ENCODE data around the gene ISG20L2.
"Not testable (repeated sequence)": the region's sequence is repeated elsewhere in the genome, so short reads cannot be mapped to it uniquely, and the experiment has no call there.

ISG20L2 gene

DNA sequence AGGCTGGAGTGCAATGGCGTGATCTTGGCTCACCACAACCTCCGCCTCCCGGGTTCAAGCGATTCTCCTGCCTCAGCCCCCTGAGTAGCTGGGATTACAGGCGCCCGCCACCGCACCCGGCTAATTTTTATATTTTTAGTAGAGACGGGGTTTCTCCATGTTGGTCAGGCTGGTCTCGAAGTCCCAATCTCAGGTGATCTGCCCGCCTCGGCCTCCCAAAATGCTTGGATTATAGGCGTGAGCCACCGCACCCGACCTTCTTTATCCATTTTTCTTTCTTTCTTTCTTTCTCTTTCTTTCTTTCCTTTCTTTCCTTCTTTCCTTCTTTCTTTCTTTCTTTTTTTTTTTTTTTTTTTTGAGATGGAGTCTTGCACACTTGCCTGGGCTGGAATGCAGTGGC lies 36.6 kb upstream of the ISG20L2 start:
- not testable (repeated sequence) for H3K4me3 Mint-ChIP-seq; H3K9me3 Mint-ChIP-seq; H3K27me3 Mint-ChIP-seq; H3K27ac Mint-ChIP-seq; DNase-seq; ATAC-seq (replicated peaks)
- Mint-ChIP-seq H3K4me1 (peaks cover 16 to 29% of the 10 kb centered on the region in 2 donors), H3K36me3 (peaks cover 4 to 22% of the 10 kb centered on the region in 2 donors)

DNA sequence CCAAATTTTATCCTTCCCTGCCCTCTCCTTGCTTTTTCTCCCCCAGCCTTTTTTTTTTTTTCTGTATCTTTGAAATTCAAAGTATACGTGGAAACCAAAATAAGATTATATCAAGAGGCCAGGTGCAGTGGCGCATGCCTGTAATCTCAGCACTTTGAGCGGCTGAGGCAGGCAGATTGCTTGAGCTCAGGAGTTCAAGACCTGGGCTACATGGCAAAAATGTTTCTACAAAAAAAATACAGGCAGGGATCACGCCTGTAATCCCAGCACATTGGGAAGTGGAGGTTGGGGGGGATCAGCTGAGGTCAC lies 32.2 kb upstream of the ISG20L2 start:
- H3K4me1 Mint-ChIP-seq = peaks cover 1 to 8% of the 10 kb centered on the region in 2 donors
- no peak overlapping the region for H3K4me3 Mint-ChIP-seq
- no peak for ATAC-seq (replicated peaks)
- no peaks in the 10 kb centered on the region for H3K27me3 Mint-ChIP-seq
- H3K9me3 Mint-ChIP-seq = no peaks in the 10 kb centered on the region
- H3K27ac Mint-ChIP-seq = no peak overlapping the region
- no peak for DNase-seq
- H3K36me3 Mint-ChIP-seq = peaks cover 0 to 4% of the 10 kb centered on the region in 2 donors

- Mint-ChIP-seq H3K4me1 (peaks cover 4 to 11% of the 10 kb centered on the region in 2 donors), H3K9me3 (no peaks in the 10 kb centered on the region), H3K36me3 (peaks cover 0 to 4% of the 10 kb centered on the region in 2 donors), H3K27ac (no peak overlapping the region), H3K27me3 (no peaks in the 10 kb centered on the region), H3K4me3 (no peak overlapping the region)
- ATAC-seq (replicated peaks) (no peak), DNase-seq (no peak)
Observed at GRCh38 chr1:156760092-156760795, 31.7 kb upstream of the ISG20L2 start.

- not testable (repeated sequence) for H3K27ac Mint-ChIP-seq; H3K9me3 Mint-ChIP-seq; DNase-seq; H3K27me3 Mint-ChIP-seq; H3K36me3 Mint-ChIP-seq; ATAC-seq (replicated peaks); H3K4me3 Mint-ChIP-seq
- peaks cover 13 to 26% of the 10 kb centered on the region in 2 donors for H3K4me1 Mint-ChIP-seq
Observed at GRCh38 chr1:156757572-156758253, 29.1 kb upstream of the ISG20L2 start.

DNA sequence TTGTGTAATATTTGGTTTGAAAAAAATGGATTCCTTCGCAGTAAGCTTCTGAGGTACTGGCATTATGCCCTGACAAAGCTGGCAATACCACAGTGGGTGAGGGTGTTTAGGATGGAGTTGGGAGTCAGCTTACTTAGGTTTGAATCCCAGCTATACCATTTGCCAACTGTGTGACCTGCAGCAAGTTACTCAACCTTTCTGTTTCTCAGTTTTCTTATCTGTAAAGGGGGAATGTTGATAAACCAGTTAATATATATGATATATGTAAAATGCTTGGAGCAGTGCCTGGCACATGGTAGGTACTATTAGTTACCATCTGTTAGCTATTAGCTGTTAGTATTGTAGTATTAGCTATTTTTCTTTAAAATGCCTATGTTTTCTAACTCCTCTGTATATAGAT lies 27.8 kb upstream of the ISG20L2 start:
- H3K4me3 Mint-ChIP-seq = no peak overlapping the region
- H3K4me1 Mint-ChIP-seq = peaks cover 14 to 29% of the 10 kb centered on the region in 2 donors
- no peaks in the 10 kb centered on the region for H3K9me3 Mint-ChIP-seq
- peaks cover 3 to 4% of the 10 kb centered on the region in 2 donors for H3K36me3 Mint-ChIP-seq
- no peaks in the 10 kb centered on the region for H3K27me3 Mint-ChIP-seq
- no peak overlapping the region for H3K27ac Mint-ChIP-seq
- no peak for ATAC-seq (replicated peaks)
- DNase-seq = no peak

- ATAC-seq (replicated peaks) (peak in 1 of 2 donors; percentile 26), DNase-seq (no peak)
- no peaks in the 10 kb centered on the region for H3K9me3 Mint-ChIP-seq
- H3K27me3 Mint-ChIP-seq = no peaks in the 10 kb centered on the region
- H3K4me1 Mint-ChIP-seq = peaks cover 14 to 29% of the 10 kb centered on the region in 2 donors
- peak overlapping the region; percentile 51 for H3K27ac Mint-ChIP-seq
- peak overlapping the region in 1 of 2 donors; percentile 1 for H3K4me3 Mint-ChIP-seq
- peaks cover 3 to 8% of the 10 kb centered on the region in 2 donors for H3K36me3 Mint-ChIP-seq
Observed at GRCh38 chr1:156755527-156755950, 27.0 kb upstream of the ISG20L2 start.

GRCh38 chr1:156754219-156754618 lies 25.7 kb upstream of the ISG20L2 start:
- Mint-ChIP-seq H3K9me3 (no peaks in the 10 kb centered on the region), H3K36me3 (peaks cover 8 to 20% of the 10 kb centered on the region in 2 donors), H3K4me1 (peaks cover 25 to 39% of the 10 kb centered on the region in 2 donors), H3K4me3 (no peak overlapping the region), H3K27ac (no peak overlapping the region), H3K27me3 (no peaks in the 10 kb centered on the region)
- ATAC-seq (replicated peaks) (no peak), DNase-seq (no peak)

DNA sequence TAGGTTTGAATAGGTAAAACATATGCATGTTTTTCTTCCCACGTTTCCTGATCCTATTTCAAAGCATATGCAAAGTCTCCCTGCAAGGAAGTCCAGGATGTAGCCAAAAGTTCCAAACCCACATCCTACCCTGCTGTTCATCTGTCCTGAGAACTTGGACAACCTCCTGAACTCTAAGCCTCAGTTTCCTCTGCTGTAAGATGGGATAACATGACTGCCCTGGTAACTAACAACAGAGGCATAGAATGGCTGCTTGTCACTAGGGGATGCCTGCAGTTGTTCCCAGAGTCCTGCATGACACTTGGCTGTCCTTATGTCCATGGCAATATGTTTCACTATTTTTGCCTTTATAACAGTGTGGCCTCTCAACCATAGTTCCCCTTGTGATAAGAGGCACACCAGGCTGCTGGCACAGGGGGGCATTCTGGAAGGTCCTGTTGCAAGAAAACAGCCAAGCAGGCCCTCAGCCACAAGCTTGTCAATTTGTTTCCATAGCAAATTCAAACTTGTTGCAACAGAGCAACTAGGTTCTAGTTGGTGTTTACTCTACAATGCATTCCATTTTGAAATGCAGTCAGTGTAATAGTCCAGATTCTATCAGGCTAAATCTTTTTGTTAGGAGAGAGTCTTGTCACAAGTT lies 24.4 kb upstream of the ISG20L2 start:
- no peak for DNase-seq
- Mint-ChIP-seq H3K36me3 (peaks cover 16 to 30% of the 10 kb centered on the region in 2 donors), H3K4me3 (peak overlapping the region; percentile 79 to 94), H3K4me1 (peaks cover 36 to 48% of the 10 kb centered on the region in 2 donors), H3K9me3 (no peaks in the 10 kb centered on the region), H3K27ac (peak overlapping the region; percentile 52), H3K27me3 (no peaks in the 10 kb centered on the region)
- no peak for ATAC-seq (replicated peaks)

DNA sequence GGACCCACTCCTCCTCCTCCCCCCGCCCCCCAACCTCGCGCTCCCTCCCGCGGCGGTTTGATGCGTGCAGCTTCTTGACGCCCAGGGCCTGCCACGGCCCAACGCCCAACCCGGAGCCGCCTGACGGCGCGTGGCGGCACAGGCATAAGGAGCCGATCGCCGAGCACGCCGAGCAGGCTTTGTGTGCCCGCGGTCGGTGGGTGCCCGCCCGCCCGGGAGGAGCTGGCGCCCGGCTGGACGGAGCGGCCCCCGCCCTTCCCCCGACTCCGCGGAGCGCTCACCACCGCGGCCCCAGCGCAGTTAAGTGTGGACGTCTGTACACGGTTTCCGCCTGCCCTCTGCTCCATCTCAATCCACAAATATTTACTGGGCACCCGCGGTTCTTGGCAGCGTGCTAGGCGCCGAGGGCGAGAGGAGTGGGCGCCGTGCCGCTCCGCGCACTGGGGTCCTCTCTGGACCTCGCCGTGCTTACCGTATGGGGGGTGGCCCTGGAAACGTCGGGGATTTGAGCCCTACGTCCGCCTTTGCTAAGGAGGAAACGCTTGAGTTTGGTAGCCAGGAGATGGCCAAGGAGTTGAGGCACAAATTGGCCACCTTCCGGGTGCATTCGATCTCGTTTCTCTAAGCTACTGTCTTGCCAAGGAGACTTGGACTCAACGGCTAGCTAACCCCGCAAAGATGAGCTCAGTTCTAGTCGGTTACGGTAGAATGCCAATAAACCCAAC lies 23.4 kb upstream of the ISG20L2 start:
- no peaks in the 10 kb centered on the region for H3K27me3 Mint-ChIP-seq
- H3K4me3 Mint-ChIP-seq = peak overlapping the region; percentile 79 to 94
- no peaks in the 10 kb centered on the region for H3K9me3 Mint-ChIP-seq
- peaks cover 44 to 57% of the 10 kb centered on the region in 2 donors for H3K4me1 Mint-ChIP-seq
- H3K36me3 Mint-ChIP-seq = peaks cover 19 to 37% of the 10 kb centered on the region in 2 donors
- peak overlapping the region; percentile 97 for H3K27ac Mint-ChIP-seq
- ATAC-seq (replicated peaks) = peak; percentile 79 to 83
- peak; percentile 91 for DNase-seq

DNA sequence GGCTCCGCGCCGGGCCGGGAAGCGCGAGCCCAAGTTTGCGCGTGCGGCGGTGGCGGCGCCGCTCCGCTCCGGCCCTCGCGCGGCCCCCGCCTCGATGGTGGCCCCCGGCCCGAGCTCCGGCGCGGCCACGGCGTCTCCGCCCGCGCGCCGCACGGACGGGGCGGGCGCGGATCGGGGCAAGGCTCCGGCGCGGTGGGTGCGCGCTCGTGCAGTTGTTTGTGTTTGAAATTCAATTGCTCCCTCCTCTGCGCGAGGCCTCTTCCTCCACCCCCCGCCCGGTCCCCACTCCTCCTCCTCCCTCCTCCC lies 22.8 kb upstream of the ISG20L2 start, which contains the start of gene HDGF:
HDGF (minus strand) TSS at position 225 of the 306 bp plus-strand sequence. CDS start 246 bp downstream, outside the sequence.
- no peaks in the 10 kb centered on the region for H3K9me3 Mint-ChIP-seq
- ATAC-seq (replicated peaks) (no peak), DNase-seq (no peak)
- H3K36me3 Mint-ChIP-seq = peaks cover 19 to 41% of the 10 kb centered on the region in 2 donors
- H3K27me3 Mint-ChIP-seq = no peaks in the 10 kb centered on the region
- peak within 1 kb of the TSS; percentile 79 to 94 for H3K4me3 Mint-ChIP-seq
- peaks cover 46 to 63% of the 10 kb centered on the region in 2 donors for H3K4me1 Mint-ChIP-seq
- H3K27ac Mint-ChIP-seq = peak within 1 kb of the TSS; percentile 97

DNA sequence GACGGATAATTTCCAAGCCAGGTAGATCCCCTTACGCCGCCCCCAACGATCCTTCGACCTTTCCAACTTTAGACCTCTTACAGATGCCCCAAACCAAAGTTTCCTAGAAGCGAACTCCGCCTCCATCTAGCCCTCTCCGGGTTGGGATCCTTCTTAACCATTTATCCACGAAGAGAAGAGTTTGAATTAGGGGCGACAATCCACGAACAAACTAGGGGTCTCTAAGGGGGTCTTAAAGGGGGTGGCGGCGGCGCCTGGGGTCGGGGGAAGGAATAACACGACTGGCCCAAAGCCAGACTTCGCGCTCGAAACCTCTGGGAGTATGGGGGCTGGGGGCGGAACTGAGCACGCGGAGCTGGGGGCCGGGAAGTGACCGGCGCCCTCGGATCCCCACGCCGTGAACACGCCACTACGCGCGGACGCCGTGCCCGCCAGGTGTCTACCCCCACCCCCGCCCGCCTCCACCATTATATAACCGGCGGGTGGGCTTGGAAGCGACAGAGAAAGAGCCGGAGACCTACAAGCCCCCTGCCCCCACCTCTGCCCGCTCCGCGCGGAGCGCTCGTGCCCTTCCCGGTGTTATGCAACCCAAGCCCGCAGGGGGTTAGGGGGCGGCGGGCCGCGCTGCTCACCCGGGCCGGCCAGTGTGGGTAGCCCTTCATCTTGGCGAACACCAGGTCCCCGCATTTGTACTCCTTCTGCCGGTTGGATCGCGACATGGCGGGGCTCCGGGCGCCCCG lies 22.3 kb upstream of the ISG20L2 start:
- peak; percentile 30 for DNase-seq
- peak overlapping the region; percentile 79 to 92 for H3K4me3 Mint-ChIP-seq
- ATAC-seq (replicated peaks) = peak; percentile 32 to 38
- no peaks in the 10 kb centered on the region for H3K9me3 Mint-ChIP-seq
- peaks cover 21 to 44% of the 10 kb centered on the region in 2 donors for H3K36me3 Mint-ChIP-seq
- H3K4me1 Mint-ChIP-seq = peaks cover 50 to 68% of the 10 kb centered on the region in 2 donors
- H3K27me3 Mint-ChIP-seq = no peaks in the 10 kb centered on the region
- peak overlapping the region; percentile 94 for H3K27ac Mint-ChIP-seq

- Mint-ChIP-seq H3K4me3 (peak overlapping the region; percentile 79 to 92), H3K4me1 (peaks cover 52 to 68% of the 10 kb centered on the region in 2 donors), H3K27me3 (no peaks in the 10 kb centered on the region), H3K27ac (peak overlapping the region; percentile 94), H3K9me3 (no peaks in the 10 kb centered on the region), H3K36me3 (peaks cover 26 to 49% of the 10 kb centered on the region in 2 donors)
- DNase-seq (no peak), ATAC-seq (replicated peaks) (peak in 1 of 2 donors; percentile 6)
Observed at GRCh38 chr1:156750191-156750672, 21.7 kb upstream of the ISG20L2 start.

DNA sequence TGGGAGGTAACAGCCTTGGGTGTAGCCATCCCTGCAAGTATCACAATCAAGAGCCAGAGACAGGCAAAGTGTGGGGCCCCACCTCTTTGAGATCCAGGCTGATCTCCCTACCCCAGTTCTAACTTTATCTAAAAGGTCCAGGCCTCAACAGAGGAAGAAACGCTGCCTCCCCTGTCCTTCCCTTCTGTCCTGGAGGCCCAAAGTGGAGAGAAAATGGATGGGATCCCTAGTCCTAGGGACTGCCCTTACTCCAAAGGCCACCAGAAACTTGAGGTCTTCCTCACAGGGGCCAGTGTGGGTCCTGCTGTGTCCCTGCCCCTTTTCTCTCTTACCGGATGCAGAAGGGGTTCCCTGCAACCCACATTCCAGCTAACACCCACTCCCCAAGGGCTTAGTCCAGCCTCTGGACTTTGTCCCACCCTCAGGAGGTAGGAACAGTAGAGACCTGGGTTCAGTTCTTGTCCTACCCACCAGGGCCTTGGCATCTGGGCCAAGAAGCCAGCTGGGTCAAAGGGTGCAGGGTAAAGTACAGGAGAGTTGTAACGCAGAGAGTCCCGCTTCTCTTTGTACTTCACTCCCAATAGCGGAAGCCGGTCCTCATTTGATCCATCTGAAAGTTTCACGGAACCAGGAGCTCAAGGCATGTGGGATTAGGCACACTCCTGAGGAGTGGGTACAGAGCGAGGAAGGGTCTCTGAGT lies 21.0 kb upstream of the ISG20L2 start:
- peak overlapping the region; percentile 79 to 92 for H3K4me3 Mint-ChIP-seq
- ATAC-seq (replicated peaks) = no peak
- H3K4me1 Mint-ChIP-seq = peaks cover 51 to 68% of the 10 kb centered on the region in 2 donors

More for the DNA sequence above, 21.0 kb upstream of the ISG20L2 start:
- no peak for DNase-seq
- Mint-ChIP-seq H3K27me3 (no peaks in the 10 kb centered on the region), H3K9me3 (no peaks in the 10 kb centered on the region), H3K36me3 (peaks cover 30 to 56% of the 10 kb centered on the region in 2 donors), H3K27ac (peak overlapping the region; percentile 94)
